ENCODE data around the gene TTR.

DNA sequence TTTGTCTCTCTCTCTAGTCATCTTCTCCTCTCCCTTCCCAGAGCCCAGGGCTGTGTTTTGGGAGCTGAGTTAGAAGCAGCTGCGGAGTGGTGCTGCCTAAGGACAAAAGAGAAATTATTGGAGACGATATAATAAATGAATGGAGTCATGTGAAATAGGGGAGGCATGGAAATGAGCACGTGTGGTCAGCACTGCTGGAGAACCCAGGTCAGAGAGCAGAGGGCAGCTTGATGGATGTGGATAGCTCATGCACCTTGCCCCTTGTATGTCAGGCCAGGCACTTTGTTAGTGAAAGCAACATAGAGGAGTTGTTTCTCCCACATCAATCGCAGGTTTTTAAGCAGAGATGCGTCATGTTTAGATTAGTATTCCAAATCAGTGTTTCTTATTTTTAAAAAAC lies 15.7 kb downstream of the TTR start:
- TF ChIP-seq, protein P1, sequence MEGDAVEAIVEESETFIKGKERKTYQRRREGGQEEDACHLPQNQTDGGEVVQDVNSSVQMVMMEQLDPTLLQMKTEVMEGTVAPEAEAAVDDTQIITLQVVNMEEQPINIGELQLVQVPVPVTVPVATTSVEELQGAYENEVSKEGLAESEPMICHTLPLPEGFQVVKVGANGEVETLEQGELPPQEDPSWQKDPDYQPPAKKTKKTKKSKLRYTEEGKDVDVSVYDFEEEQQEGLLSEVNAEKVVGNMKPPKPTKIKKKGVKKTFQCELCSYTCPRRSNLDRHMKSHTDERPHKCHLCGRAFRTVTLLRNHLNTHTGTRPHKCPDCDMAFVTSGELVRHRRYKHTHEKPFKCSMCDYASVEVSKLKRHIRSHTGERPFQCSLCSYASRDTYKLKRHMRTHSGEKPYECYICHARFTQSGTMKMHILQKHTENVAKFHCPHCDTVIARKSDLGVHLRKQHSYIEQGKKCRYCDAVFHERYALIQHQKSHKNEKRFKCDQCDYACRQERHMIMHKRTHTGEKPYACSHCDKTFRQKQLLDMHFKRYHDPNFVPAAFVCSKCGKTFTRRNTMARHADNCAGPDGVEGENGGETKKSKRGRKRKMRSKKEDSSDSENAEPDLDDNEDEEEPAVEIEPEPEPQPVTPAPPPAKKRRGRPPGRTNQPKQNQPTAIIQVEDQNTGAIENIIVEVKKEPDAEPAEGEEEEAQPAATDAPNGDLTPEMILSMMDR (conservative IDR thresholded peaks at IDR 0.05; ENCODE audit: low read depth, low read length): no peak
- TF ChIP-seq EZH2phosphoT487 (IDR thresholded peaks at IDR 0.05; ENCODE audit: borderline replicate concordance, low read length): no peak
